ENCODE measurements around the gene WNT3A. TPM values are rescaled to one million over a fixed set of nuclear protein-coding genes. Genes with fewer than 3 reads are reported as not detected.

The WNT3A gene
- polyA plus RNA-seq, 1 of the 3 experiments (the other 2 are of a cell fraction) = not detected

DNA sequence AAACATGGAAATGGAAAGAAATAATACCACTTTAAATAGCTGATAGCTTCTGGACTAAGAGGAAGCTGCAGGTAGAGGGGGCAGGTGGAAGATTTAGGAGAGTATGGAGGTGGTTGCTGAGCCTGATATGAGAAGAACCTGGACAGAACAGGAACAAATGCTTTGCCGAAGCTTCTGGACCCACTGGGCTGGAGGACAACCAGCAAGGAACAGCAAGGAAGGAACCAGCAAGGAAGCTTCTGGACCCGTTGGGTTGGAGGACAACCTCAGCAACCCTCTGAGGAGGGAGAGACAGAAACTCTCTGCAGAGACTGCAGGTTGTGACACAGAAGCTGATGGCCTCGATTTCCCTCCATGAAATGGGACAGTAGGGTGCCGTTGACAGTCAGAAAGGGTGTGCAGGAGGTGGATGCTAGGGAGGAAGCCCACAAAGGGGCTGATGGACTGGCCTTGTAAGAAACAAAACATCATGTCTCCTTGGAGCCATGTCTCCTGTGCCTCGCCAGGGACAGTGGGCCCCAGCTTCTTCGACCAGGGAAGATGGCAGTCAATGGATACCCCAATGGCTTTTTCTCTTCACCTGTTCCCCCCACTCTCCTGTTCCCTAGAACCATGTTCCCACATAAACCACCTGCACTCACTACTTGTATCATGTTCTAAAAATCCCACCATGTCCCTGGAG, 8.3 kb upstream of the WNT3A start:
- H3K79me2 ChIP-seq (ENCODE audit: insufficient read depth) = no peaks in the 10 kb centered on the region
- DNase-seq = no peak
- no peaks in the 10 kb centered on the region for H3K36me3 ChIP-seq (replicated peaks in 1 of 2; ENCODE audit: control insufficient read depth in 1 of 2, insufficient read depth in 2 of 2, low read length in 1 of 2)
- H3K9me3 ChIP-seq = 0 out of 2 replicates have a peak, but pooled peaks cover 5% of the 10 kb centered on the region
- H3K9me2 ChIP-seq = no peaks in the 10 kb centered on the region
- no peaks in the 10 kb centered on the region for H4K20me1 ChIP-seq (ENCODE audit: insufficient read depth)
- TF ChIP-seq FOXJ3 (CRISPR knock-in tag; IDR thresholded peaks at IDR 0.05) = no peak
- H3K27ac ChIP-seq (ENCODE audit: low read depth in 2 of 2, low read length in 1 of 2) = no peak overlapping the region
- peaks cover 6% of the 10 kb centered on the region; the same call in 1 of the 2 replicates for H3K27me3 ChIP-seq (ENCODE audit: insufficient read depth)
- WGBS (ENCODE audit: low lambda C conversion rate) = 1% methylated on average over 5 of the region's 6 CpGs
- no peak overlapping the region for H3K4me2 ChIP-seq
- no peak overlapping the region for H2AFZ ChIP-seq (ENCODE audit: low read depth)
- H3F3A ChIP-seq (replicated peaks; ENCODE audit: insufficient read depth) = no peaks in the 10 kb centered on the region
- CTCF ChIA-PET = interaction anchor here (1.1 to 2.6 kb wide), 8 partner anchors 8 to 520 kb away, joined by 3 to 22 read pairs (median 6); no protein-coding TSS in a partner anchor
- no peaks in the 10 kb centered on the region for H3K4me1 ChIP-seq (ENCODE audit: control insufficient read depth in 1 of 2, insufficient read depth in 2 of 2, low read depth in 1 of 2, low read length in 1 of 2)
- no peak overlapping the region for H3K4me3 ChIP-seq (ENCODE audit: low read depth in 2 of 2, low read length in 1 of 2)
- POLR2A ChIA-PET = interaction anchor here (0.8 kb wide), 1 partner anchor 106 kb away, joined by 3 read pairs; no protein-coding TSS in a partner anchor
- no peak overlapping the region for H3K9ac ChIP-seq

DNA sequence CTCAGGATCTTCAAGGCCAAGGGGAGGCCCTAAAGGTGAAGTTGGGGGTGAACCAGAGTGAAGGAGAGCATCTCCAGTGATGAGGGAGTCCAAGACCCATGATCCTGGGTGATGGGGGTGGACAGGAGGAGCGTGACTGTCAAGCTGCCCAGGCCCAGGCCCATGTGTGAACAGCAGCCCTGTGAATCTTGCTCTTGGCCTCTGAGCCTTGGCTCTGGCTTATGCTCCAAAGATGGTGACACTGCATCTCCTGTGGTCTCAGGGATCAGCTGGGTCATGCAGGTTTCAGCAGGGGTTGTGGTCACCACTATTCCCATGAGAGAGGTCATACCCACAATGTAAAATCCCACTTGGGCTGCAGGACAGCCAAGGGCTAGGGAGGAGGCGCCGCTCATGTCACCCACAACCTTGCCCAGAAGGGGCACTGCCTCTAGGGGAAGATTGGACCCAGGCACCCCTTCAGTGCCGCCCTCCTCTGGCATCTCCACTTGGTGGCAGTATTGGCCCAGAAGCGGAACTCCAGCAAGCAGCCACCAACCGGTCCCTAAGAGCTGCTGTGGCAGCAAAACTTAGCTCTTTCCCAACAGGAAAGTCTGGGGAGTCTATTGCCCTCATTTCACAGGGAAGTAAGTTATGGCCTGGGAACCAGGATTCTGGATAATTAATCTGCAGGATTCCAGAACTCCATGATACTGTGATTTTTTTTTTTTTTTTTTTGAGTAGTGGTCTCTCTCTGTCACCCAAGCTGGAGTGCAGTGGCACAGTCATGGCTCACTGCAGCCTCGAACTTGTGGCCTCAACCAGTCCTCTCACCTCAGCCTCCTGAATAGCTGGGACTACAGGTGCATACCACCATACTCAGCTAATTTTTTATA, 7.5 kb upstream of the WNT3A start:
- Histone ChIP-seq H3K79me2 (ENCODE audit: insufficient read depth) (no peaks in the 10 kb centered on the region), H3K4me3 (ENCODE audit: low read depth in 2 of 2, low read length in 1 of 2) (no peak overlapping the region; a peak in 1 of 4 replicates), H3K36me3 (replicated peaks in 1 of 2; ENCODE audit: control insufficient read depth in 1 of 2, insufficient read depth in 2 of 2, low read length in 1 of 2) (no peaks in the 10 kb centered on the region), H3F3A (replicated peaks; ENCODE audit: insufficient read depth) (no peaks in the 10 kb centered on the region), H2AFZ (ENCODE audit: low read depth) (no peak overlapping the region), H3K9ac (no peak overlapping the region), H3K4me2 (no peak overlapping the region), H3K27me3 (ENCODE audit: insufficient read depth) (peaks cover 6% of the 10 kb centered on the region; the same call in 1 of the 2 replicates), H3K9me2 (no peaks in the 10 kb centered on the region), H3K27ac (ENCODE audit: low read depth in 2 of 2, low read length in 1 of 2) (no peak overlapping the region), H3K9me3 (0 out of 2 replicates have a peak, but pooled peaks cover 5% of the 10 kb centered on the region), H3K4me1 (ENCODE audit: control insufficient read depth in 1 of 2, insufficient read depth in 2 of 2, low read depth in 1 of 2, low read length in 1 of 2) (no peaks in the 10 kb centered on the region), H4K20me1 (ENCODE audit: insufficient read depth) (no peaks in the 10 kb centered on the region)
- WGBS (ENCODE audit: low lambda C conversion rate) = 2% methylated on average over 7 of the region's 7 CpGs
- ChIA-PET POLR2A (interaction anchor here (0.8 to 1.0 kb wide), 2 partner anchors 105 to 131 kb away, joined by 3 to 4 read pairs; no protein-coding TSS in a partner anchor), CTCF (interaction anchor here (0.5 to 2.6 kb wide), 34 partner anchors 9 to 528 kb away, joined by 3 to 22 read pairs (median 4); partner anchors contain the start of gene IBA57)
- peak; percentile 72 for TF ChIP-seq SMC3 (IDR thresholded peaks at IDR 0.05; ENCODE audit: low read depth, low read length)
- TF ChIP-seq MXI1 (IDR thresholded peaks at IDR 0.05; ENCODE audit: low read depth, low read length) = no peak
- no peak for TF ChIP-seq RFX5 (IDR thresholded peaks at IDR 0.05; ENCODE audit: low read length)
- TF ChIP-seq RAD21 (IDR thresholded peaks at IDR 0.05; ENCODE audit: low read length) = peak; percentile 86
- no peak for TF ChIP-seq FOXM1 (IDR thresholded peaks at IDR 0.05; ENCODE audit: low read depth)
- TF ChIP-seq, protein P1, sequence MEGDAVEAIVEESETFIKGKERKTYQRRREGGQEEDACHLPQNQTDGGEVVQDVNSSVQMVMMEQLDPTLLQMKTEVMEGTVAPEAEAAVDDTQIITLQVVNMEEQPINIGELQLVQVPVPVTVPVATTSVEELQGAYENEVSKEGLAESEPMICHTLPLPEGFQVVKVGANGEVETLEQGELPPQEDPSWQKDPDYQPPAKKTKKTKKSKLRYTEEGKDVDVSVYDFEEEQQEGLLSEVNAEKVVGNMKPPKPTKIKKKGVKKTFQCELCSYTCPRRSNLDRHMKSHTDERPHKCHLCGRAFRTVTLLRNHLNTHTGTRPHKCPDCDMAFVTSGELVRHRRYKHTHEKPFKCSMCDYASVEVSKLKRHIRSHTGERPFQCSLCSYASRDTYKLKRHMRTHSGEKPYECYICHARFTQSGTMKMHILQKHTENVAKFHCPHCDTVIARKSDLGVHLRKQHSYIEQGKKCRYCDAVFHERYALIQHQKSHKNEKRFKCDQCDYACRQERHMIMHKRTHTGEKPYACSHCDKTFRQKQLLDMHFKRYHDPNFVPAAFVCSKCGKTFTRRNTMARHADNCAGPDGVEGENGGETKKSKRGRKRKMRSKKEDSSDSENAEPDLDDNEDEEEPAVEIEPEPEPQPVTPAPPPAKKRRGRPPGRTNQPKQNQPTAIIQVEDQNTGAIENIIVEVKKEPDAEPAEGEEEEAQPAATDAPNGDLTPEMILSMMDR (IDR thresholded peaks at IDR 0.05) = peak; percentile 58
- peak; percentile 83 for DNase-seq

All from SK-N-SH (cell line).